Activated naive CD8-positive, alpha-beta T cell (primary cell): ENCODE results near the gene PLGRKT.
"Not testable (repeated sequence)": the region's sequence is repeated elsewhere in the genome, so short reads cannot be mapped to it uniquely, and the experiment has no call there.

Experiments
- H3K27ac Mint-ChIP-seq: one replicate; pipeline ENCODE4 v1.8.0; 2021; ENCODE audit warnings: mixed read lengths
- H3K27me3 Mint-ChIP-seq: one replicate; pipeline ENCODE4 v1.8.0; 2021; ENCODE audit warnings: mixed read lengths
- H3K36me3 Mint-ChIP-seq: one replicate; pipeline ENCODE4 v1.8.0; 2021; ENCODE audit warnings: mixed read lengths
- H3K4me1 Mint-ChIP-seq: one replicate; pipeline ENCODE4 v1.8.0; 2021; ENCODE audit warnings: low read depth, mixed read lengths
- H3K4me3 Mint-ChIP-seq: one replicate; pipeline ENCODE4 v1.8.0; 2021; ENCODE audit warnings: mild to moderate bottlenecking, mixed read lengths
- H3K9me3 Mint-ChIP-seq: one replicate; pipeline ENCODE4 v1.8.0; 2021; ENCODE audit warnings: low read depth, mixed read lengths

Gene PLGRKT

GRCh38 chr9:5446451-5447236, 8.9 kb upstream of the PLGRKT start:
- H3K27me3 Mint-ChIP-seq: no peaks in the 10 kb centered on the region
- H3K4me1 Mint-ChIP-seq: peaks cover 51% of the 10 kb centered on the region
- H3K9me3 Mint-ChIP-seq: no peaks in the 10 kb centered on the region
- H3K36me3 Mint-ChIP-seq: no peaks in the 10 kb centered on the region
- peak overlapping the region; percentile 53 for H3K4me3 Mint-ChIP-seq
- peak overlapping the region; percentile 56 for H3K27ac Mint-ChIP-seq

- H3K4me1 Mint-ChIP-seq: peaks cover 50% of the 10 kb centered on the region
- H3K36me3 Mint-ChIP-seq: no peaks in the 10 kb centered on the region
- no peaks in the 10 kb centered on the region for H3K27me3 Mint-ChIP-seq
- H3K27ac Mint-ChIP-seq: no peak overlapping the region
- no peak overlapping the region for H3K4me3 Mint-ChIP-seq
- H3K9me3 Mint-ChIP-seq: no peaks in the 10 kb centered on the region
Observed at GRCh38 chr9:5445886-5446285, 8.2 kb upstream of the PLGRKT start.

- not testable (repeated sequence) for H3K27me3 Mint-ChIP-seq, H3K4me3 Mint-ChIP-seq, H3K9me3 Mint-ChIP-seq, H3K36me3 Mint-ChIP-seq
- H3K27ac Mint-ChIP-seq: peak overlapping the region; percentile 58
- peaks cover 52% of the 10 kb centered on the region for H3K4me1 Mint-ChIP-seq
Observed at GRCh38 chr9:5445096-5445495, 7.4 kb upstream of the PLGRKT start.

GRCh38 chr9:5443850-5444249, 6.1 kb upstream of the PLGRKT start:
- H3K9me3 Mint-ChIP-seq: no peaks in the 10 kb centered on the region
- no peak overlapping the region for H3K4me3 Mint-ChIP-seq
- no peaks in the 10 kb centered on the region for H3K36me3 Mint-ChIP-seq
- no peaks in the 10 kb centered on the region for H3K27me3 Mint-ChIP-seq
- no peak overlapping the region for H3K27ac Mint-ChIP-seq
- peaks cover 46% of the 10 kb centered on the region for H3K4me1 Mint-ChIP-seq

GRCh38 chr9:5442400-5443011, 4.8 kb upstream of the PLGRKT start:
- peaks cover 45% of the 10 kb centered on the region for H3K4me1 Mint-ChIP-seq
- no peaks in the 10 kb centered on the region for H3K9me3 Mint-ChIP-seq

GRCh38 chr9:5441043-5441442, 3.3 kb upstream of the PLGRKT start:
- Mint-ChIP-seq H3K4me1 (peaks cover 44% of the 10 kb centered on the region), H3K36me3 (no peaks in the 10 kb centered on the region), H3K4me3 (no peak overlapping the region), H3K27ac (peak overlapping the region; percentile 28), H3K9me3 (no peaks in the 10 kb centered on the region), H3K27me3 (no peaks in the 10 kb centered on the region)

More at GRCh38 chr9:5442400-5443011, 4.8 kb upstream of the PLGRKT start:
- H3K36me3 Mint-ChIP-seq: no peaks in the 10 kb centered on the region
- H3K4me3 Mint-ChIP-seq: no peak overlapping the region
- H3K27me3 Mint-ChIP-seq: no peaks in the 10 kb centered on the region
- H3K27ac Mint-ChIP-seq: peak overlapping the region; percentile 46

- Mint-ChIP-seq H3K27ac (no peak overlapping the region), H3K4me1 (peaks cover 49% of the 10 kb centered on the region), H3K27me3 (no peaks in the 10 kb centered on the region), H3K36me3 (peaks cover under 1% of the 10 kb centered on the region), H3K4me3 (no peak overlapping the region), H3K9me3 (no peaks in the 10 kb centered on the region)
Observed at GRCh38 chr9:5440426-5440825, 2.7 kb upstream of the PLGRKT start.

- Mint-ChIP-seq H3K27ac (peak overlapping the region; percentile 99), H3K9me3 (no peaks in the 10 kb centered on the region), H3K4me3 (peak overlapping the region; percentile 97), H3K4me1 (peaks cover 48% of the 10 kb centered on the region), H3K27me3 (no peaks in the 10 kb centered on the region), H3K36me3 (peaks cover 3% of the 10 kb centered on the region)
Observed at GRCh38 chr9:5438301-5439162, 807 bp upstream of the PLGRKT start.

- Mint-ChIP-seq H3K4me3 (peak overlapping the region; percentile 97), H3K4me1 (peaks cover 45% of the 10 kb centered on the region), H3K27me3 (no peaks in the 10 kb centered on the region), H3K36me3 (peaks cover 3% of the 10 kb centered on the region), H3K27ac (peak overlapping the region; percentile 99), H3K9me3 (no peaks in the 10 kb centered on the region)
Observed at GRCh38 chr9:5436441-5436840, 1.3 kb downstream of the PLGRKT start.

GRCh38 chr9:5435912-5436311, 1.8 kb downstream of the PLGRKT start:
- Mint-ChIP-seq H3K4me1 (peaks cover 41% of the 10 kb centered on the region), H3K27me3 (no peaks in the 10 kb centered on the region), H3K36me3 (peaks cover 4% of the 10 kb centered on the region), H3K27ac (peak overlapping the region; percentile 99), H3K9me3 (no peaks in the 10 kb centered on the region), H3K4me3 (peak overlapping the region; percentile 97)

GRCh38 chr9:5433841-5434810, 3.6 kb downstream of the PLGRKT start:
- peaks cover 11% of the 10 kb centered on the region for H3K36me3 Mint-ChIP-seq
- H3K4me1 Mint-ChIP-seq: peaks cover 36% of the 10 kb centered on the region
- H3K27me3 Mint-ChIP-seq, H3K9me3 Mint-ChIP-seq, H3K4me3 Mint-ChIP-seq, H3K27ac Mint-ChIP-seq: not testable (repeated sequence)

GRCh38 chr9:5433328-5433727, 4.4 kb downstream of the PLGRKT start:
- H3K9me3 Mint-ChIP-seq, H3K27ac Mint-ChIP-seq, H3K27me3 Mint-ChIP-seq, H3K4me3 Mint-ChIP-seq: not testable (repeated sequence)
- peaks cover 28% of the 10 kb centered on the region for H3K4me1 Mint-ChIP-seq
- peaks cover 12% of the 10 kb centered on the region for H3K36me3 Mint-ChIP-seq

- H3K4me3 Mint-ChIP-seq, H3K9me3 Mint-ChIP-seq, H3K27me3 Mint-ChIP-seq, H3K27ac Mint-ChIP-seq: not testable (repeated sequence)
- H3K36me3 Mint-ChIP-seq: peaks cover 12% of the 10 kb centered on the region
- peaks cover 24% of the 10 kb centered on the region for H3K4me1 Mint-ChIP-seq
Observed at GRCh38 chr9:5432890-5433289, 4.8 kb downstream of the PLGRKT start.

- Mint-ChIP-seq H3K36me3 (peaks cover 12% of the 10 kb centered on the region), H3K4me1 (peaks cover 7% of the 10 kb centered on the region), H3K9me3 (no peaks in the 10 kb centered on the region), H3K4me3 (no peak overlapping the region), H3K27ac (no peak overlapping the region), H3K27me3 (no peaks in the 10 kb centered on the region)
Observed at GRCh38 chr9:5430912-5431311, 6.8 kb downstream of the PLGRKT start.
